ENCODE results near the gene EML6. TPM values are rescaled to one million over a fixed set of nuclear protein-coding genes. Genes with fewer than 3 reads are reported as not detected.

EML6 gene
- total RNA-seq, 1 donor from 2014 or later: 2.5 TPM

DNA sequence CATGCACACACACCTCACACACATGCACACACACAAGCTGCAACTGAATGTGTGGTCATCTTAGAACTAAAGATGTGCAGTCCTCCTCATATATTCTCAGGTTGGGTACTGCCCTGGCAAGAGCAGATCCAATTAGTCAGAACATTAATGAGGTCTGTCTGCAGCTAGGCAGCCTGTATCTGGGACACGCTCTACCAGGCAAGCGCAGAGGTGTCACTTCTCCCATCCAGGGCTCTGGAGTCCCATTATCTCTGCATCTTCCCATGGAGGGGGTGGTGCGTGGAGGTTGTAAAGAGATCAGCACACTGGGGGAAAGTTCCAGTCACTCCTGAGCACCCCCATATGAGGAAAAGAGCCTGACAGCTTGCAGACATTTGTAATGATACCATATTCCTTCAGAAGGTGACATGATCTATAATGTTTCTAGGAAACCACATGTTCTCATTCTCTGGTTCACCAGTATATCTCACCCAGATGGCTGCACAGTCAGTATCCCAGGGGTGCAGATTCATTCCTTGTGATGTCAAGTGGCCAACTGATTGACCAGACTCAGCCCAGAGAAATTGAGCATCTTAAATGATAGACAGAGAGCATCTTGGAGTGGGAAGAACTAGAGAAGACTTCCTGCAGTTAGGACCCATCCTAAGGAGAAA is 231.4 kb downstream of the EML6 start:
- no peaks in the 10 kb centered on the region for H3K36me3 ChIP-seq
- intact Hi-C loops (cut with DNase I): no loop called here
- no peak overlapping the region for H3K27ac ChIP-seq
- no peaks in the 10 kb centered on the region for H3K27me3 ChIP-seq (ENCODE audit: low read depth)
- DNase-seq (no peak), ATAC-seq (no peak)
- no peaks in the 10 kb centered on the region for H3K9me3 ChIP-seq
- TF ChIP-seq, protein P1, sequence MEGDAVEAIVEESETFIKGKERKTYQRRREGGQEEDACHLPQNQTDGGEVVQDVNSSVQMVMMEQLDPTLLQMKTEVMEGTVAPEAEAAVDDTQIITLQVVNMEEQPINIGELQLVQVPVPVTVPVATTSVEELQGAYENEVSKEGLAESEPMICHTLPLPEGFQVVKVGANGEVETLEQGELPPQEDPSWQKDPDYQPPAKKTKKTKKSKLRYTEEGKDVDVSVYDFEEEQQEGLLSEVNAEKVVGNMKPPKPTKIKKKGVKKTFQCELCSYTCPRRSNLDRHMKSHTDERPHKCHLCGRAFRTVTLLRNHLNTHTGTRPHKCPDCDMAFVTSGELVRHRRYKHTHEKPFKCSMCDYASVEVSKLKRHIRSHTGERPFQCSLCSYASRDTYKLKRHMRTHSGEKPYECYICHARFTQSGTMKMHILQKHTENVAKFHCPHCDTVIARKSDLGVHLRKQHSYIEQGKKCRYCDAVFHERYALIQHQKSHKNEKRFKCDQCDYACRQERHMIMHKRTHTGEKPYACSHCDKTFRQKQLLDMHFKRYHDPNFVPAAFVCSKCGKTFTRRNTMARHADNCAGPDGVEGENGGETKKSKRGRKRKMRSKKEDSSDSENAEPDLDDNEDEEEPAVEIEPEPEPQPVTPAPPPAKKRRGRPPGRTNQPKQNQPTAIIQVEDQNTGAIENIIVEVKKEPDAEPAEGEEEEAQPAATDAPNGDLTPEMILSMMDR (IDR thresholded peaks at IDR 0.05): no peak
- H3K4me1 ChIP-seq: peaks cover 10% of the 10 kb centered on the region
- H3K4me3 ChIP-seq: no peak overlapping the region

DNA sequence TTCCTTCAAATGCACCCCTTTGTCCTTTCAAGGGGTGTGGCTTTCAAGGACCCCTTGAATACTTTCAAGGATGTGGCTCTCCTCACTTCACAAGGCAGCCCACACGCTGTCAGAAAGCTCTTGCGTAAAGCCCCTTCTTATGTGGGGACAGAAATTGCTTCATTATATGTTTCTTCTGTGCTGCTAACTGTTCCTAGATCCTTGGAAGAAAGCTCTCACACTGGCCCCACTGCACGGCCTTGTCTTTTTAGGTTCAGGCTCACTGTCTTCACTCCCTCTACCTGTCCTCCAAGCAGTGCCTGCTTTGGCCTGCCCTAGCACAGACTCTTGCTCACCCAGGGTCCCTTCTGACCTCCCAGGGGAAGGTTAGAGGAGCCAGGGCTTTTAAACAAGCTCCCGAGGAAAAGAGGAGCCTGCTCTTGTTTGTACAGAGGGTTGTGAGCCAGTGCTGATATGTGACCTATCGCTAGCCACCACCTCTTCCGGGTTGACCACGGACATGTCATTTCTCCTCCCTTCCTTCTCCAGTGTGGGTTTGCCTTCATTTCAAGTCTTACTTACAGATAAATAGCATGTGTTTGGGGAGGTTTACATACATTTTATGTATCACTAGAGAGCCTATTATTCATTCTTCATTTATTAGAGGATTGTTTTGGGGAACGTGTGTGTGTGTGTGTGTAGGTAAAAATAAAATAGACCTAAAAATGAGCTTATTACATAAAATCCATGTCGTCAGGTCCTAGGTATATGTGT is 232.1 kb downstream of the EML6 start:
- peak overlapping the region; percentile 60 for H3K27ac ChIP-seq
- no peaks in the 10 kb centered on the region for H3K9me3 ChIP-seq
- H3K27me3 ChIP-seq (ENCODE audit: low read depth): no peaks in the 10 kb centered on the region
- TF ChIP-seq, protein P1 (IDR thresholded peaks at IDR 0.05): no peak
- DNase-seq (no peak), ATAC-seq (peak; percentile 47 to 55)
- H3K4me3 ChIP-seq: no peak overlapping the region
- intact Hi-C loops (cut with DNase I): no loop called here
- no peaks in the 10 kb centered on the region for H3K36me3 ChIP-seq
- H3K4me1 ChIP-seq: peaks cover 10% of the 10 kb centered on the region

DNA sequence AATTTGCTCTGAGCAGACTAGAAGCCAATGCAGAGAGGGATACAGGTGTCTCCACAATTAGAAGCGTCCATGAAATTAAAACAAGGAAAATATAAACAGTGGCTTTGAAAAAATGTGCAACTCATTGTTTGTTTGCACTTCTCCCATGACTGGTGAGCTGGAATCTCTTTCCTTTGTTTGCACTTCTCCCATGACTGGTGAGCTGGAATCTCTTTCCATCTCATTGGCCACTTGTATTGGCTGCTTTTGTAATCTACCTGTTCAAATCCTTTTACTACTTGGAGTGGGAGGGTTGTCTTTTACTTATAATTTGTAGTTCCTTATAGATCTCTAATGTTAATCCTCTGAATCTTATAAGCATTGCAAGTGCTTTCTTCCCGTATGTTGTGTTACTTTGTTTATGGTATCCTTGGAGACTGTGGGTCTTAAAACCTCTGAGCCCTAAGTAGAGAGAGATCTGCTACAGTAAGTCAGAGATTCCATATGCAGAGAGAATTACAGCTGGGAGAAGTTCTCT is 232.7 kb downstream of the EML6 start:
- intact Hi-C loops (cut with DNase I): no loop called here
- TF ChIP-seq, protein P1 (IDR thresholded peaks at IDR 0.05): no peak
- Histone ChIP-seq H3K9me3 (no peaks in the 10 kb centered on the region), H3K27me3 (ENCODE audit: low read depth) (no peaks in the 10 kb centered on the region), H3K36me3 (no peaks in the 10 kb centered on the region), H3K4me3 (no peak overlapping the region), H3K27ac (peak overlapping the region; percentile 60), H3K4me1 (peaks cover 10% of the 10 kb centered on the region)
- peak; percentile 47 to 62 for ATAC-seq
- no peak for DNase-seq

DNA sequence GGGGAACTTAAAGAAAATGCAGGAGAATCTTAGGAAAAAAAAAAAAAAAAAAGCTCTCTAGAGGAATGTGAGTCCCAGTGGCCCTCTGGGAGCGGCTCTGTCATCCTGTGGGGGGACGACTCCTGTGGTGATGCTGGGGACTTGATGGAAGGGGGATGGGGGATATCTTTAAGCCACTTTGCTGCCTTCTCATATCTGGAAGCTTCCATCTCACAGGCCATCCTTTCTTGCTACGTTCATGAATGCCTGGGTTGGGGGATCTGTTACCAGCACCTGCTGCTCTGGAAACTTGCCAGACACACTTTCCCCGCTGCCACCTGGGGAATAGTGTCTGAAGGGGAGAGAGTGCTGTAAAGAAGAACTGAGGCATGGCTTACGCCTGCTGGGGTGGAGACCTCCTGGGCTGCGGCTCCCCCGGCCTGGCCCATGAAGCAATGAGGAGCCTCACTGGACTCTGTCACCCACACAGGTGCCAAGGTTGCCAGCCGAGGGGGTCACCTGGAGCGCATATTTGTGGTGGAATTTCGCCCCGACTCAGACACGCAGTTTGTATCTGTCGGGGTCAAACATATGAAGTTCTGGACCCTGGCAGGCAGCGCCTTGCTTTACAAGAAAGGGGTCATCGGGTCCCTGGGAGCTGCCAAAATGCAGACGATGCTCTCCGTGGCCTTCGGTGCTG is 234.0 kb downstream of the EML6 start:
- H3K27ac ChIP-seq: no peak overlapping the region
- peaks cover 10% of the 10 kb centered on the region for H3K4me1 ChIP-seq
- TF ChIP-seq, protein P1 (IDR thresholded peaks at IDR 0.05): no peak
- no peaks in the 10 kb centered on the region for H3K27me3 ChIP-seq (ENCODE audit: low read depth)
- DNase-seq: no peak
- no peak for ATAC-seq
- H3K9me3 ChIP-seq: no peaks in the 10 kb centered on the region
- H3K4me3 ChIP-seq: no peak overlapping the region
- intact Hi-C loops (cut with DNase I): no loop called here
- no peaks in the 10 kb centered on the region for H3K36me3 ChIP-seq

DNA sequence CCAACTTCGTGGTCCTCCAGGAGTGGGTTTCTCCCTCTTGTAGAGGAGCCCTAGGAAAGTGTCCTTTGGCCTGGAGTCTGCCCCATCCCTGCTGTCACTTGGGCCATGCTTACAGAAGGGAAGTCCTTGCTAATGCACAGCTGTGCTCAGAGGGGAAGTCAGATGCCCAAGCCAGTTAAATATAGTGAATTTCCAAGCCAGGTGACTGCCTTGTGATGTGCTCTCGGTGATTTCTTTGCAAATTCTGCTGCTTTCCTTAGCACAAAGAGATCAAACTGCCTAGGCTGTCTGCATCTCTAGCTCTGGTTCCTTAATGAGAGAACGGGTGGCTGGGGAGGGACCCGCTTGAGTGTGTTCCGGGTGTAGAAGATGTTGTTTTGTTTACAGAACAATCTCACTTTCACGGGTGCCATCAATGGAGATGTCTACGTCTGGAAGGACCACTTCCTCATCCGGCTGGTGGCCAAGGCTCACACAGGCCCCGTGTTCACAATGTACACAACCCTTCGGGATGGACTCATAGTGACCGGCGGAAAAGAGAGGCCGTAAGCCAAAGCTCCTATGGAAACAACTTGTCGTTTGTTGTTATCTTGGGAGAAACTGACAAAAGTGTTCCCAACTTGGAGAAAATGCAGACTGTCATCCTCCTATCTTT is 235.4 kb downstream of the EML6 start:
- no peak overlapping the region for H3K4me3 ChIP-seq
- H3K36me3 ChIP-seq: no peaks in the 10 kb centered on the region
- intact Hi-C loops (cut with DNase I): no loop called here
- ATAC-seq (no peak), DNase-seq (no peak)
- no peak overlapping the region for H3K27ac ChIP-seq
- TF ChIP-seq, protein P1 (IDR thresholded peaks at IDR 0.05): no peak
- H3K27me3 ChIP-seq (ENCODE audit: low read depth): no peaks in the 10 kb centered on the region
- peaks cover 10% of the 10 kb centered on the region for H3K4me1 ChIP-seq
- H3K9me3 ChIP-seq: no peaks in the 10 kb centered on the region
